ENCODE data around the gene TCF7. TPM values are rescaled to one million over a fixed set of nuclear protein-coding genes. Genes with fewer than 3 reads are reported as not detected.

Gene TCF7
- total RNA-seq, 1 donor: 3.3 TPM

DNA sequence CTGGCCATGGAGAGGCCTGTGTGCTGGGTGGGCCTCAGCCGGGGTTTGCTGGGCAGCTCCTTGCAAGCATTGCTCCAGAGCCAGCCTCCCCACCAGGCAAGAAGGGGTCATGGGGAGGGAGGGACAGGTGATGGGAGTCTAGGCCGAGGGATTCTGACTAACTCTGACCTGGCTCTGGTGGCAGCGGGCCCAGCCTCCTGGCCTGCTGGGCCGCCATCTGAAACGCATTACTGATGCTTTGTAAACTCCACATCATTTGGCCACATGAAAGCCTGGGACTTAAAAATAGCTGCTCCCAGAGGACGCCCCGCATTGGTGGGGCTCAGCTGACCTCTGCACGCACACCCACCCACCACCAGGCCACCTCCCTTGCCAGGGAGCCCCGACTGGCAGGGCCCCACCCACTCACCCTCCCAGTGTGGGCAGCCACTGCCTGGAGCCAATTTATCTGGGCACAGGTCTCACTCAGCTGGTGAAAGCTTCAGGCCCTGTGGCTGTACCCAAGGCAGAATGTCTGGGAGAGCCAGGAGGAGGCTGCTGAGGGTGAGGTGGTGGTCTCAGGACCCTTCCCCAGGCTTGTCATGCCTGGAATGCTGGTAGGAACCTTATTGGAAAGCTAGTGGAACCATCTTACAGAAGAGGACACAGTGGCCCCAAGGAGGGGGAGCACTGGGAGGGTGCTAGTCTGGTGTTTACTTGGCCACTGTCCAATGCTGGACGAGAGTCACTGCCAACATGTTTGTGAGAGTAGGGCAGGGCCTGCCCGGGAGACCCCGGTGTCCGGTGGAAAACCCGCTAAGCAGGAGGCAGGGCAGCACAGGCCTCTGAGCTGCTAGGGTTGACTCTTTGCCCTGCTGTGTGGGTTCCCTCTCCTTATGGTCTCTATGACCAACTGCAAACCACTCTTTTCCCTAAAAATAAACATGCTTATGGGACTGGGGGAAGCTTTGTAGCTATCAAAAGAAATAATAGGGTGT lies 10.8 kb downstream of the TCF7 start:
- peaks cover 20% of the 10 kb centered on the region for H3K36me3 ChIP-seq (ENCODE audit: insufficient read depth, low read length)
- peaks cover 9% of the 10 kb centered on the region for H4K20me1 ChIP-seq (ENCODE audit: insufficient read depth, low read length)
- TF ChIP-seq, protein P1, sequence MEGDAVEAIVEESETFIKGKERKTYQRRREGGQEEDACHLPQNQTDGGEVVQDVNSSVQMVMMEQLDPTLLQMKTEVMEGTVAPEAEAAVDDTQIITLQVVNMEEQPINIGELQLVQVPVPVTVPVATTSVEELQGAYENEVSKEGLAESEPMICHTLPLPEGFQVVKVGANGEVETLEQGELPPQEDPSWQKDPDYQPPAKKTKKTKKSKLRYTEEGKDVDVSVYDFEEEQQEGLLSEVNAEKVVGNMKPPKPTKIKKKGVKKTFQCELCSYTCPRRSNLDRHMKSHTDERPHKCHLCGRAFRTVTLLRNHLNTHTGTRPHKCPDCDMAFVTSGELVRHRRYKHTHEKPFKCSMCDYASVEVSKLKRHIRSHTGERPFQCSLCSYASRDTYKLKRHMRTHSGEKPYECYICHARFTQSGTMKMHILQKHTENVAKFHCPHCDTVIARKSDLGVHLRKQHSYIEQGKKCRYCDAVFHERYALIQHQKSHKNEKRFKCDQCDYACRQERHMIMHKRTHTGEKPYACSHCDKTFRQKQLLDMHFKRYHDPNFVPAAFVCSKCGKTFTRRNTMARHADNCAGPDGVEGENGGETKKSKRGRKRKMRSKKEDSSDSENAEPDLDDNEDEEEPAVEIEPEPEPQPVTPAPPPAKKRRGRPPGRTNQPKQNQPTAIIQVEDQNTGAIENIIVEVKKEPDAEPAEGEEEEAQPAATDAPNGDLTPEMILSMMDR (IDR thresholded peaks at IDR 0.05; ENCODE audit: extremely low read depth, low read depth, low read length): no peak
- peak overlapping the region; percentile 43 for H2AFZ ChIP-seq (ENCODE audit: low read length)
- no peaks in the 10 kb centered on the region for H3K9me3 ChIP-seq (ENCODE audit: low read depth, low read length)
- H3K79me2 ChIP-seq (ENCODE audit: insufficient read depth, low read length): peaks cover 39% of the 10 kb centered on the region
- no peaks in the 10 kb centered on the region for H3K27me3 ChIP-seq (ENCODE audit: insufficient read depth, low read length)
- peak; percentile 98 for DNase-seq (ENCODE audit: insufficient read length, low spot score, missing footprints)
- H3K27ac ChIP-seq (ENCODE audit: low read depth, low read length): peak overlapping the region; percentile 98
- H3K4me3 ChIP-seq (ENCODE audit: insufficient read depth, low read length): peak overlapping the region; percentile 35
- peak overlapping the region; percentile 57 for H3K4me2 ChIP-seq (ENCODE audit: insufficient read depth, low read length)
- H3K4me1 ChIP-seq (ENCODE audit: insufficient read depth, low read length): peaks cover 39% of the 10 kb centered on the region

DNA sequence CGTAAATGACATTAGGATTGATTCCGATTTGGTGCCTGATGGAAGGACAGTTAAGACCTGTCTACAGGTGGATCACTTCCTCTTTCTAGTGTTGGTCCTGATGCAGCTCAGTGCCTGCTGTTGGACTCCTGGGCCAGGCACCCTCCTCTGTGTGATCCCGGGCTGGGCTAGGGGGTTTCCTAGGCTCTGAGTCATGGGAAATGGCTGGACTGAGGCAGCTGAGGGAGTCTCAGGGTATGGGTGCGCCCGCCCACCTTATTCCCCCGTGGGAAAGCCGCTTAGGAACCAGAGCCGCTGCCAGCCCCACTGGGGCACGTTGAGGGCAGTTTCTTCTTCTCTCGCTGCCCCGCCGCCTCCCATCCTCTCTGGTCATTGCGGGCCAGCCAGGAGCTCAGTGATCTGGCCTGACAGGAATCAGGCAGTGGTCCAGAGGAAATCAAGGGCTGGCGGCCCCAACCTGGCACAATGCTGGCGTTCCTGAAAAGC lies 12.9 kb downstream of the TCF7 start:
- Histone ChIP-seq H3K79me2 (ENCODE audit: insufficient read depth, low read length) (peaks cover 60% of the 10 kb centered on the region), H3K9me3 (ENCODE audit: low read depth, low read length) (no peaks in the 10 kb centered on the region), H3K27ac (ENCODE audit: low read depth, low read length) (peak overlapping the region; percentile 62), H3K27me3 (ENCODE audit: insufficient read depth, low read length) (no peaks in the 10 kb centered on the region), H3K4me2 (ENCODE audit: insufficient read depth, low read length) (peak overlapping the region; percentile 14), H2AFZ (ENCODE audit: low read length) (no peak overlapping the region), H3K4me1 (ENCODE audit: insufficient read depth, low read length) (peaks cover 39% of the 10 kb centered on the region), H3K4me3 (ENCODE audit: insufficient read depth, low read length) (no peak overlapping the region), H3K36me3 (ENCODE audit: insufficient read depth, low read length) (peaks cover 16% of the 10 kb centered on the region), H4K20me1 (ENCODE audit: insufficient read depth, low read length) (peaks cover 24% of the 10 kb centered on the region)
- peak; percentile 90 for DNase-seq (ENCODE audit: insufficient read length, low spot score, missing footprints)
- TF ChIP-seq, protein P1 (IDR thresholded peaks at IDR 0.05; ENCODE audit: extremely low read depth, low read depth, low read length): no peak

DNA sequence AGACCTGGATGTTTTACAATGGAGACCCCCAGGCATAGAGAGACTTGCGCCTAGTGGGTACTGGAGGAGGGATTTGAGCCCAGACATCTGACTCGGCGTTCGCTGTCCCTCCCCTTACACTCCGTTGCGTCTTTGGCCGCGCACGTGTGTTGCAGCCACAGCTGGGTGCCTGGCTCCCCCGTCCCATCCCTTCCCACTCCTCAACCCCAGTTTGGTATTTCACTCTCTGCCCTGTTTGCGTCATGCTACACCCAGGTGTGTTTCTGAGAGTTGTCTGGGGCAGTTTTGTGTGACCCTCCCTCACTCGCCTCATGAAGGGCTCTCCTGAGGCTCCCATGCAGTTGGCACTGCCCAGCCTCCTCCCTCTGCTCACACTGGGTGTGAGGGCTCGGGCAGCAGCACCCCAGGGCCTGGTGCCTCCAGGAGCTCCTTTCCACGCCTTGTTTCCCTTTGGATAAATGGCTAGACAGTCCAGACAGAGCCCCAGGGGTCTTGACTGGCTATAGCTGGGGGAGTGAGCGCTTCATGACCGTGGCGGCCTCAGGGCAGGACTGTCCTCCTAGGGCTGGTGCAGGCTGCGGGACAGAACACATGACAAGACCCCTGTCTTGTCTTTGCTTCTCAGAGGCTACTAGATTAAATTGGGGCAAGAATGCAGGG lies 13.6 kb downstream of the TCF7 start:
- no peak overlapping the region for H3K4me3 ChIP-seq (ENCODE audit: insufficient read depth, low read length)
- H3K27ac ChIP-seq (ENCODE audit: low read depth, low read length): peak overlapping the region; percentile 62
- no peaks in the 10 kb centered on the region for H3K27me3 ChIP-seq (ENCODE audit: insufficient read depth, low read length)
- H3K9me3 ChIP-seq (ENCODE audit: low read depth, low read length): no peaks in the 10 kb centered on the region
- peak; percentile 71 for DNase-seq (ENCODE audit: insufficient read length, low spot score, missing footprints)
- TF ChIP-seq, protein P1 (IDR thresholded peaks at IDR 0.05; ENCODE audit: extremely low read depth, low read depth, low read length): no peak
- peaks cover 39% of the 10 kb centered on the region for H3K4me1 ChIP-seq (ENCODE audit: insufficient read depth, low read length)
- no peak overlapping the region for H2AFZ ChIP-seq (ENCODE audit: low read length)
- no peak overlapping the region for H3K4me2 ChIP-seq (ENCODE audit: insufficient read depth, low read length)
- peaks cover 12% of the 10 kb centered on the region for H3K36me3 ChIP-seq (ENCODE audit: insufficient read depth, low read length)
- H4K20me1 ChIP-seq (ENCODE audit: insufficient read depth, low read length): peaks cover 29% of the 10 kb centered on the region
- H3K79me2 ChIP-seq (ENCODE audit: insufficient read depth, low read length): peaks cover 66% of the 10 kb centered on the region

DNA sequence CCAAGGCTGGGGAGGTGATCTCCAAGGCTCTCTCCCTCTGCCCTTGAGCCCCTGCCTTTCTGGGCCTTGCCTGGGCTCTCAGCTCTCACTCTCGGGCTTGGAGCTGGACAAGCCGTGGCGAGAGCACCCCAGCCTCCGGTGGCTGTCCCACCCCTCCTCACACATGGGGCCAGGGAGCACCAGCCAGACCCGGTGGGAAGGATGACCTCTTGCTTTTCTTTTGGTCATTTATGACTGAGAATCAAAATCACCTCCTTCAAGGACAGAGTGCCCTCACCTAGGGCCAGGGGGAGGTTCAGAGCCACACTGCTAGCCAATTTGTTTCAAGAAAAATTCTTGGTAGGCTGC lies 14.1 kb downstream of the TCF7 start:
- Histone ChIP-seq H3K79me2 (ENCODE audit: insufficient read depth, low read length) (peaks cover 71% of the 10 kb centered on the region), H4K20me1 (ENCODE audit: insufficient read depth, low read length) (peaks cover 34% of the 10 kb centered on the region), H3K27me3 (ENCODE audit: insufficient read depth, low read length) (no peaks in the 10 kb centered on the region), H3K4me2 (ENCODE audit: insufficient read depth, low read length) (no peak overlapping the region), H2AFZ (ENCODE audit: low read length) (no peak overlapping the region), H3K4me1 (ENCODE audit: insufficient read depth, low read length) (peaks cover 39% of the 10 kb centered on the region), H3K9me3 (ENCODE audit: low read depth, low read length) (no peaks in the 10 kb centered on the region), H3K36me3 (ENCODE audit: insufficient read depth, low read length) (peaks cover 12% of the 10 kb centered on the region), H3K27ac (ENCODE audit: low read depth, low read length) (no peak overlapping the region), H3K4me3 (ENCODE audit: insufficient read depth, low read length) (no peak overlapping the region)
- DNase-seq (ENCODE audit: insufficient read length, low spot score, missing footprints): peak; percentile 51
- TF ChIP-seq, protein P1 (IDR thresholded peaks at IDR 0.05; ENCODE audit: extremely low read depth, low read depth, low read length): no peak
